HG03135 (cell line): ENCODE results near the gene SRSF3.
A peak's percentile ranks its signal among the peaks of the same experiment; 100 is the strongest.
"Not testable (repeated sequence)": the region's sequence is repeated elsewhere in the genome, so short reads cannot be mapped to it uniquely, and the experiment has no call there.

Experiments
- ATAC-seq: cut with Tn5 transposase; IDR thresholded peaks from one replicate; pipeline ENCODE4 v1.9.1; 2021; ENCODE audit warnings: mild to moderate bottlenecking, moderate library complexity; ENCODE audit not compliant: unreplicated experiment

SRSF3 gene

GRCh38 chr6:36574679-36575078, 19.5 kb upstream of the SRSF3 start:
- no peak for ATAC-seq

GRCh38 chr6:36576578-36576977, 17.6 kb upstream of the SRSF3 start:
- no peak for ATAC-seq

GRCh38 chr6:36577301-36577700, 16.9 kb upstream of the SRSF3 start:
- no peak for ATAC-seq

- no peak for ATAC-seq
Measured at GRCh38 chr6:36578030-36578429, 16.1 kb upstream of the SRSF3 start.

- no peak for ATAC-seq
Measured at GRCh38 chr6:36578431-36578830, 15.7 kb upstream of the SRSF3 start.

- ATAC-seq: no peak
Measured at GRCh38 chr6:36580184-36580526, 14.0 kb upstream of the SRSF3 start.

- no peak for ATAC-seq
Measured at GRCh38 chr6:36581716-36582115, 12.4 kb upstream of the SRSF3 start.

GRCh38 chr6:36586606-36587005, 7.6 kb upstream of the SRSF3 start:
- ATAC-seq: no peak

- ATAC-seq: not testable (repeated sequence)
Measured at GRCh38 chr6:36589025-36589400, 5.1 kb upstream of the SRSF3 start.

- ATAC-seq: no peak
Measured at GRCh38 chr6:36590237-36590636, 3.9 kb upstream of the SRSF3 start.

- ATAC-seq: peak; percentile 41
Measured at GRCh38 chr6:36592221-36592655, 1.9 kb upstream of the SRSF3 start.

GRCh38 chr6:36593569-36594028, 563 bp upstream of the SRSF3 start:
- peak; percentile 25 for ATAC-seq

GRCh38 chr6:36594816-36595643, 868 bp downstream of the SRSF3 start:
- no peak for ATAC-seq

GRCh38 chr6:36596356-36596755, 2.2 kb downstream of the SRSF3 start:
- no peak for ATAC-seq

GRCh38 chr6:36597775-36598174, 3.6 kb downstream of the SRSF3 start:
- no peak for ATAC-seq

GRCh38 chr6:36598326-36598725, 4.2 kb downstream of the SRSF3 start:
- no peak for ATAC-seq

- no peak for ATAC-seq
Measured at GRCh38 chr6:36598739-36599318, 4.7 kb downstream of the SRSF3 start.

- no peak for ATAC-seq
Measured at GRCh38 chr6:36599791-36600209, 5.6 kb downstream of the SRSF3 start.

GRCh38 chr6:36600564-36601146, 6.5 kb downstream of the SRSF3 start:
- no peak for ATAC-seq

GRCh38 chr6:36601818-36602217, 7.7 kb downstream of the SRSF3 start:
- not testable (repeated sequence) for ATAC-seq

- ATAC-seq: no peak
Measured at GRCh38 chr6:36603222-36604089, 9.3 kb downstream of the SRSF3 start.
